Transverse colon (tissue), 4 donors: ENCODE measurements around the gene TLCD1. TPM values are rescaled to one million over a fixed set of nuclear protein-coding genes. Genes with fewer than 3 reads are reported as not detected.
"Not testable (repeated sequence)": the region's sequence is repeated elsewhere in the genome, so short reads cannot be mapped to it uniquely, and the experiment has no call there.

Experiments
- DNase-seq: peaks from one replicate; pipeline ENCODE4 v3.0.0-alpha.2; 2019
- H3K27ac ChIP-seq, 4 donors: fragments of 200-600 bp; sonication (generic); 2 replicates each; pipeline ENCODE4 v1.5.1; 2016 to 2018; ENCODE audit warnings: inconsistent platforms in 4 of 4
- H3K27me3 ChIP-seq: fragments of 200-600 bp; sonication (generic); 2 replicates; pipeline ENCODE4 v1.5.1; 2017; ENCODE audit warnings: inconsistent platforms
- H3K36me3 ChIP-seq, 4 donors: fragments of 200-600 bp; sonication (generic); 2 replicates each; pipeline ENCODE4 v1.5.1; 2017 to 2019; ENCODE audit warnings: inconsistent platforms in 4 of 4
- H3K4me1 ChIP-seq, 4 donors: fragments of 200-600 bp; sonication (generic); 2 replicates each; pipeline ENCODE4 v1.5.1; 2017 to 2020; ENCODE audit warnings: inconsistent platforms in 4 of 4
- H3K4me3 ChIP-seq, 4 donors: fragments of 200-600 bp; sonication (generic); 1 replicate in 1 of 4; 2 replicates in 3 of 4; pipeline versions ENCODE4 v1.5.1 to v1.6.1; 2017 to 2019; ENCODE audit warnings: inconsistent platforms in 4 of 4
- H3K9me3 ChIP-seq, 2 donors: fragments of 200-600 bp; sonication (generic); 2 replicates each; pipeline ENCODE4 v1.5.1; 2017 to 2019; ENCODE audit warnings: inconsistent platforms in 2 of 2
- EP300 ChIP-seq: sonication (generic); formaldehyde crosslinking; IDR thresholded peaks from one replicate; pipeline ENCODE4 v1.6.1; 2017; ENCODE audit warnings: antibody characterized with exemption, low read depth
- POLR2A ChIP-seq: fragments of 450-650 bp; IDR thresholded peaks from one replicate; pipeline ENCODE4 v1.6.1; 2016; ENCODE audit warnings: antibody characterized with exemption, mild to moderate bottlenecking, moderate library complexity
- POLR2AphosphoS5 ChIP-seq, 3 donors: sonication (generic); formaldehyde crosslinking; IDR thresholded peaks; one replicate each; pipeline ENCODE4 v1.6.1; 2016; ENCODE audit warnings: antibody characterized with exemption in 3 of 3
- WGBS, 2 donors: methylation state at CpG; one replicate each; pipeline ENCODE4 v1.1.5; 2018; ENCODE audit warnings: low coverage in 1 of 2; 5-methylcytosine and 5-hydroxymethylcytosine counted together
- in situ Hi-C, 4 donors: fragments of 200-750 bp; cut with MboI; loops; one replicate each; pipeline versions ENCODE4 v1.15.0 to v1.15.1; 2017; ENCODE audit warnings: low sequenced_read_pairs in 3 of 4, low pct_ligation_motif_present in 1 of 4, low pct_unique_long_range_greater_than_20kb in 1 of 4
- intact Hi-C: fragments of 100-400 bp; cut with DNase I; formaldehyde crosslinking; loops from one replicate; pipeline ENCODE4 v1.15.1; 2023; ENCODE audit warnings: low total_unique reads
- total RNA-seq, 4 donors: library from RNA; depleted of rRNA; stranded (reverse); fragments of >200 nt; gene quantifications; one replicate each; pipeline ENCODE4 v1.1.0, GENCODE V29; 2016
- TF ChIP-seq, protein P1 (sequence below), 5 experiments: fragments of 200-600 bp in 3 of 5; fragments of 450-650 bp in 2 of 5; sonication (generic) in 3 of 5; IDR thresholded peaks; 1 replicate in 2 of 5; 2 replicates in 3 of 5; pipeline ENCODE4 v1.5.1; 2016 to 2017; ENCODE audit warnings: antibody characterized with exemption in 5 of 5, inconsistent platforms in 3 of 5, mild to moderate bottlenecking in 2 of 5, moderate library complexity in 1 of 5

Gene TLCD1
- total RNA-seq, 4 donors from 2014 or later: 5.6 to 11.5 TPM; not detected in 2

DNA sequence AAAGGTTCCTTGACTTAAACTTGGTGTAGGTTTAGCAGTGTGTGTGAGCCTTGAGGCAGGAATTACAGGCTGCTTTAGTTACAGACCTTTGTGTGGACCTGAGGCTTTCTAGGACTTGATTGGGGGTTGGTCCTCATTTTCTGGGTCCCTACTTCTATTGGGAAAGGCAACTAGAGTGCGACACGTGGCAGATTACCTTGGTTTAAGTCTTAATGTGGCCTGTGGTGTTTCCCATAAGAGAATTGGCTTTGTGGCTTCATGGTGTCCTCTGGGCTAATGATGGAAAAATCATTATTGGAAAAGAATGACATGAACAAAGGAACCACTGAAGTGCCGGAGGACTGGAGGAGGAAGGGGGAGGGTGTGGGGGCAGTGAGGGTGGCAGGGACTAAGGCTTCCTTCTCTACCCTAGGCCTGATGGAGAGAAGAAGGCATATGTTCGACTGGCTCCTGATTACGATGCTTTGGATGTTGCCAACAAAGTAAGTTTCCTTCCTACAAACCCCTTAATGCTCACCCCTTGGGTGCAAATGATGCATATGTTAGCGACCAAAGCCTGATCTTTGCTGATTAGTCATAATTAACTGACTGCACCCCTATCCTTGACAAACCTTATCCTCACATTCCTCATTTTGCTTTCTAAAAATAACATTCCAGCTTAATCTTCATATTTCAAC, 2.7 kb downstream of the TLCD1 start:
- WGBS, 2 donors: 57 to 69% methylated on average over 6 of the region's 6 CpGs
- H3K4me3 ChIP-seq: no peak overlapping the region
- H3K27me3 ChIP-seq: no peaks in the 10 kb centered on the region
- in situ Hi-C loops: no loop called here
- H3K4me1 ChIP-seq: peaks cover 40 to 76% (median 68%) of the 10 kb centered on the region in 4 donors
- H3K36me3 ChIP-seq: peaks cover 0 to 25% (median 9%) of the 10 kb centered on the region in 4 donors
- no peak for DNase-seq
- H3K27ac ChIP-seq: peak overlapping the region in 1 of 4 donors; percentile 91
- TF ChIP-seq EP300: no peak
- TF ChIP-seq POLR2A: no peak
- TF ChIP-seq POLR2AphosphoS5 (IDR thresholded peaks at IDR 0.05): no peak
- TF ChIP-seq, protein P1, sequence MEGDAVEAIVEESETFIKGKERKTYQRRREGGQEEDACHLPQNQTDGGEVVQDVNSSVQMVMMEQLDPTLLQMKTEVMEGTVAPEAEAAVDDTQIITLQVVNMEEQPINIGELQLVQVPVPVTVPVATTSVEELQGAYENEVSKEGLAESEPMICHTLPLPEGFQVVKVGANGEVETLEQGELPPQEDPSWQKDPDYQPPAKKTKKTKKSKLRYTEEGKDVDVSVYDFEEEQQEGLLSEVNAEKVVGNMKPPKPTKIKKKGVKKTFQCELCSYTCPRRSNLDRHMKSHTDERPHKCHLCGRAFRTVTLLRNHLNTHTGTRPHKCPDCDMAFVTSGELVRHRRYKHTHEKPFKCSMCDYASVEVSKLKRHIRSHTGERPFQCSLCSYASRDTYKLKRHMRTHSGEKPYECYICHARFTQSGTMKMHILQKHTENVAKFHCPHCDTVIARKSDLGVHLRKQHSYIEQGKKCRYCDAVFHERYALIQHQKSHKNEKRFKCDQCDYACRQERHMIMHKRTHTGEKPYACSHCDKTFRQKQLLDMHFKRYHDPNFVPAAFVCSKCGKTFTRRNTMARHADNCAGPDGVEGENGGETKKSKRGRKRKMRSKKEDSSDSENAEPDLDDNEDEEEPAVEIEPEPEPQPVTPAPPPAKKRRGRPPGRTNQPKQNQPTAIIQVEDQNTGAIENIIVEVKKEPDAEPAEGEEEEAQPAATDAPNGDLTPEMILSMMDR (IDR thresholded peaks at IDR 0.05): no peak
- intact Hi-C loops: loop anchor here (10.0 kb wide), 2 partner anchors 232 to 392 kb away; partner anchors contain the start of gene PHF12
- H3K9me3 ChIP-seq: no peaks in the 10 kb centered on the region

DNA sequence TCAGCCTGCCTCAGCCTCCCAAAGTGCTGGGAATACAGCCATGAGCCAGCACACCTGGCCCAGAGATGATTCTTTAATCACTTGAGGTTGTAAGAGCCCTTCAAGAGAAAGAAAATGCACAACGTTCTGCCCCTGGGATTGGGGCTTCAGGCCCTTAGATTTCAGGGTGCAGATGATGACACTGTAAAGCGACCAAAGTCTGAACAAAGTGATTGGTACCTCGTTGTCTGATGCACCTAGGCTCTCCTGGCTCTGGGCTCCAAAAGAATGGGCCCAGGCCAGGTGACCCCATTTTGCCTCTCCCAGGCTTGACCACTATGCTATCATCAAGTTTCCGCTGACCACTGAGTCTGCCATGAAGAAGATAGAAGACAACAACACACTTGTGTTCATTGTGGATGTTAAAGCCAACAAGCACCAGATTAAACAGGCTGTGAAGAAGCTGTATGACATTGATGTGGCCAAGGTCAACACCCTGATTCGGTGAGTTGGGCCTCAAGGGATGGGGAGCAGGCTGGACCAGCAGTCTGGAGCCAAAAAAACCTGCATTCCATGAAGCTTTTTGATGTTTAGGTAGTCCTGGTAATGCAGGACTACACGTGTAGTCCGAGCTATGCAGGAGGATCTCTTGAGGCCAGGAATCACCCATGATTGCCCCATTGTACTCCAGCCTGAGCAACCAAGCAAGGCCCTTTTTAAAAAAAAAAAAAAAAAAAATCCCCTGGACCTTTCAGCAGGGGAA, 3.4 kb downstream of the TLCD1 start:
- TF ChIP-seq EP300 (no peak), POLR2AphosphoS5 (IDR thresholded peaks at IDR 0.05) (no peak), POLR2A (no peak)
- TF ChIP-seq, protein P1 (IDR thresholded peaks at IDR 0.05): no peak
- Histone ChIP-seq H3K4me1 (peaks cover 38 to 72% (median 65%) of the 10 kb centered on the region in 4 donors), H3K36me3 (peaks cover 0 to 25% (median 9%) of the 10 kb centered on the region in 4 donors), H3K4me3 (peak overlapping the region in 1 of 4 donors; percentile 83), H3K27me3 (peaks cover 2% of the 10 kb centered on the region), H3K9me3 (no peaks in the 10 kb centered on the region), H3K27ac (peak overlapping the region in 3 of 4 donors; percentile 2 to 91 (median 85))
- in situ Hi-C loops: no loop called here
- intact Hi-C loops: loop anchor here (10.0 kb wide), 2 partner anchors 232 to 392 kb away; partner anchors contain the start of gene PHF12
- 55% methylated on average over 7 of the region's 7 CpGs; no CpG with 5 or more reads in 1 of the 2 donors for WGBS, 2 donors
- no peak for DNase-seq

DNA sequence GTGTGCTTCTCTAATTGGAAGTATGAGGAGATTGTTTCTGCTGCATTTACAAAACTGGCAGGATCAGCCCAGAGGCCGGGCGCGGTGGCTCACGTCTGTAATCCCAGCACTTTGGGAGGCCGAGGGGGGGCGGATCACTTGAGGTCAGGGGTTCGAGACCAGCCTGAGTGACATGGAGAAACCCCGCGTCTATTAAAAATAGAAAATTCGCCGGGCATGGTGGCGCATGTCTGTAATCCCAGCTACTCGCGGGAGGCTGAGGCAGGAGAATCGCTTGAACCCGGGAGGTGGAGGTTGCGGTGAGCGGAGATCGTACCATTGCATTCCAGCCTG, 5.1 kb downstream of the TLCD1 start:
- peaks cover 0 to 25% (median 9%) of the 10 kb centered on the region in 4 donors for H3K36me3 ChIP-seq
- intact Hi-C loops: loop anchor here (10.0 kb wide), 2 partner anchors 234 to 394 kb away; partner anchors contain the start of gene PHF12
- 17 to 33% methylated on average over 6 to 19 of the region's 19 CpGs for WGBS, 2 donors
- in situ Hi-C loops, DNase-seq, H3K9me3 ChIP-seq: not testable (repeated sequence)
- peak overlapping the region in 3 of 4 donors; percentile 68 to 83 (median 76) for H3K4me3 ChIP-seq
- peaks cover 14% of the 10 kb centered on the region for H3K27me3 ChIP-seq
- H3K27ac ChIP-seq: peak overlapping the region; percentile 85 to 91 (median 88)
- H3K4me1 ChIP-seq: peaks cover 37 to 72% (median 65%) of the 10 kb centered on the region in 4 donors

DNA sequence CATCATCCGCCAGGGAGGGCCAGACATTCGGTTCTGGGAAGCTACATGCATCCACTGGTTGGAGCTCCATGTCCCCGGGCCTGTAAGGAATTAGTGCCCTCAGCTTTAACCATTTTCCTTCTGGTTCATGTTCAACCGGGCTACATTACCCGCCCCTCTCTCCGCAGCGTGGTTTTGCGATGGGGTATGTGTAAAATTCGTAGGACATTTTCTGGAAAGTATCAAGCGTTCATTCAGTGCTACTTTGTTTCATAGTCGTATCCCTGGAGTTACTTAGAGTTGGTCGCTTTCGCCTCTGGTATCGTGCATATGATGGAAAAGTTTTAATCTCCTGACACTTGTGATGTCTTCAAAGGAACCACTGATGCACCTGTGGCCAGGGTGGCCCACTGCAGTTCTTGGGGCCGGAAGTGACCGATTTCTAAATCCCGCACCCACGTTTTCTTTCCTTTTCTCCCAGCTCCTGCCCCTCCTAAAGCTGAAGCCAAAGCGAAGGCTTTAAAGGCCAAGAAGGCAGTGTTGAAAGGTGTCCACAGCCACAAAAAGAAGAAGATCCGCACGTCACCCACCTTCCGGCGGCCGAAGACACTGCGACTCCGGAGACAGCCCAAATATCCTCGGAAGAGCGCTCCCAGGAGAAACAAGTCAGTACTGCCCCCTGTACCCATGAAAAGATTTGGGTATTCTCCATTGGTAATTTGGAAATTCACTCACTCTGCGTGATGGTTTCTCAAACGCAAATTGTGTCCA, 5.6 kb downstream of the TLCD1 start:
- Histone ChIP-seq H3K36me3 (peaks cover 0 to 25% (median 9%) of the 10 kb centered on the region in 4 donors), H3K27ac (peak overlapping the region; percentile 85 to 91 (median 88)), H3K9me3 (no peaks in the 10 kb centered on the region), H3K4me1 (peaks cover 33 to 67% (median 60%) of the 10 kb centered on the region in 4 donors), H3K4me3 (peak overlapping the region; percentile 50 to 83 (median 72)), H3K27me3 (peaks cover 14% of the 10 kb centered on the region)
- TF ChIP-seq POLR2A: no peak
- TF ChIP-seq, protein P1 (IDR thresholded peaks at IDR 0.05): peak in 2 of 5 experiments; percentile 29 to 40
- WGBS, 2 donors: 0% methylated on average over 10 to 28 of the region's 30 CpGs
- in situ Hi-C loops (no loop called here), intact Hi-C loops (loop anchor here (10.0 kb wide), 2 partner anchors 234 to 394 kb away; partner anchors contain the start of gene PHF12)
- no peak for DNase-seq
